A673 (cell line): ENCODE results near the gene CASQ2. TPM values are rescaled to one million over a fixed set of nuclear protein-coding genes. Genes with fewer than 3 reads are reported as not detected.
A peak's percentile ranks its signal among the peaks of the same experiment; 100 is the strongest.

Experiments
- BruUV-seq: library from RNA; stranded (reverse); fragments of 400-500 nt; replicated peaks from 2 replicates; lab custom pipeline; 2021; lab: Mats Ljungman, UMichigan
- CTCF ChIA-PET: fragments of 300-600 bp; sonication (Branson Sonifier 250); formaldehyde crosslinking; loops from one replicate; lab custom pipeline; 2022; ENCODE audit warnings: antibody characterized with exemption; lab: Charles Lee
- POLR2A ChIA-PET: fragments of 300-600 bp; sonication (Branson Sonifier 250); formaldehyde crosslinking; loops from one replicate; lab custom pipeline; 2022; ENCODE audit warnings: antibody characterized with exemption; ENCODE audit not compliant: low non-redundant PET; lab: Charles Lee
- DNase-seq: peaks from one replicate; pipeline ENCODE4 v3.0.0-alpha.2; 2015; ENCODE audit warnings: low spot score
- H3K27ac ChIP-seq: fragments of 200-600 bp; sonication (generic); 2 replicates; pipeline ENCODE4 v1.5.1; 2016; ENCODE audit warnings: mixed run types, low read depth, mild to moderate bottlenecking, mixed read lengths, antibody characterized with exemption, low read length; ENCODE audit not compliant: poor library complexity, severe bottlenecking
- H3K27me3 ChIP-seq: fragments of 200-600 bp; sonication (generic); replicated peaks from 2 replicates; pipeline ENCODE4 v1.6.1; 2017; ENCODE audit warnings: mixed run types, low read depth, mild to moderate bottlenecking, mixed read lengths, antibody characterized with exemption, low read length; ENCODE audit not compliant: insufficient read depth, poor library complexity
- H3K36me3 ChIP-seq: fragments of 200-600 bp; sonication (generic); 2 replicates; pipeline ENCODE4 v1.6.1; 2016; ENCODE audit warnings: mixed run types, mild to moderate bottlenecking, mixed read lengths, antibody characterized with exemption, low read length; ENCODE audit not compliant: insufficient read depth, poor library complexity, severe bottlenecking
- H3K4me1 ChIP-seq: fragments of 200-600 bp; sonication (generic); 2 replicates; pipeline ENCODE4 v1.6.1; 2017; ENCODE audit warnings: mixed run types, mild to moderate bottlenecking, mixed read lengths, antibody characterized with exemption, low read length; ENCODE audit not compliant: insufficient read depth, poor library complexity, severe bottlenecking
- H3K4me3 ChIP-seq: fragments of 200-600 bp; sonication (generic); 2 replicates; pipeline ENCODE4 v1.5.1; 2016; ENCODE audit warnings: low read depth, mixed run types, mild to moderate bottlenecking, mixed read lengths, low read length; ENCODE audit not compliant: poor library complexity, severe bottlenecking
- H3K9me3 ChIP-seq: fragments of 200-600 bp; sonication (generic); 2 replicates; pipeline ENCODE4 v1.6.1; 2016; ENCODE audit warnings: mixed run types, low read depth, mild to moderate bottlenecking, mixed read lengths, antibody characterized with exemption, low read length; ENCODE audit not compliant: poor library complexity, severe bottlenecking
- CTCF ChIP-seq: fragments of 300-800, 200-600 bp; sonication (generic); conservative IDR thresholded peaks from 2 replicates; pipeline ENCODE4 v1.5.1; 2017; ENCODE audit warnings: low read depth, mild to moderate bottlenecking, antibody characterized with exemption, low read length, moderate library complexity, mixed read lengths
- EZH2 ChIP-seq: fragments of 200-600 bp; sonication (generic); IDR thresholded peaks from 2 replicates; pipeline ENCODE4 v1.6.1; 2017; ENCODE audit warnings: borderline replicate concordance, low read depth, mild to moderate bottlenecking, mixed read lengths, antibody characterized with exemption, low read length; ENCODE audit not compliant: poor library complexity, severe bottlenecking
- intact Hi-C: fragments of 100-400 bp; cut with micrococcal nuclease; formaldehyde crosslinking; loops from one replicate; pipeline ENCODE4 v1.10.0; 2022; ENCODE audit not compliant: unreplicated experiment
- total RNA-seq: library from RNA; stranded (reverse); gene quantifications from 2 replicates; pipeline ENCODE4 v1.2.3, GENCODE V29; 2021

The CASQ2 gene
- total RNA-seq, 1 experiment from 2014 or later = 0.52 TPM

DNA sequence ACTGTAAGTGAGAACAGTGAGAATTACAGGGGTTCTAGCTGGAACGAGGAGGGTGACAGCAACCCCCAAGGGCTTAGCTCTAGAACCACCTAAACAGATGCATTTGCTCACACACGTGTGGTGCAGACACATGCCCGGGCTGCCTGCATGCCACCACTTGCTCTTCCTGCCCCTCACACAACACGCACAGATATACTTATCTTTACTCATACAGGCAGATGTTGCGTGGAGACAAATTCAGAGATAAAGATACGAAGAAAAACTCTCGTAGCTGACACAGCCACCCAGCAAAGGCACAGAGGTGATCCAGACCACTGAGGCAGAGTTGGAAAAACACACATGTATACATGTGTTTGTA lies 113.2 kb downstream of the CASQ2 start:
- POLR2A ChIA-PET = no interaction called here
- TF ChIP-seq CTCF (no peak), EZH2 (no peak)
- intact Hi-C loops = no loop called here
- Histone ChIP-seq H3K36me3 (peaks cover 13% of the 10 kb centered on the region), H3K4me1 (peaks cover 10% of the 10 kb centered on the region), H3K4me3 (no peak overlapping the region), H3K27me3 (no peaks in the 10 kb centered on the region), H3K9me3 (no peaks in the 10 kb centered on the region), H3K27ac (peak overlapping the region; percentile 47)
- no TSS peak for BruUV-seq
- CTCF ChIA-PET = interaction anchor here (1.5 kb wide), 1 partner anchor 51 kb away, joined by 3 read pairs; no protein-coding TSS in a partner anchor
- DNase-seq = no peak

- BruUV-seq = no TSS peak
- intact Hi-C loops = no loop called here
- Histone ChIP-seq H3K4me3 (no peak overlapping the region), H3K9me3 (no peaks in the 10 kb centered on the region), H3K27me3 (no peaks in the 10 kb centered on the region), H3K36me3 (peaks cover 13% of the 10 kb centered on the region), H3K27ac (peak overlapping the region; percentile 47), H3K4me1 (peaks cover 15% of the 10 kb centered on the region)
- ChIA-PET CTCF (no interaction called here), POLR2A (no interaction called here)
- no peak for DNase-seq
- no peak for TF ChIP-seq CTCF
- TF ChIP-seq EZH2 = no peak
Observed at GRCh38 chr1:115654663-115655305, 113.7 kb downstream of the CASQ2 start.

- Histone ChIP-seq H3K27me3 (no peaks in the 10 kb centered on the region), H3K9me3 (no peaks in the 10 kb centered on the region), H3K4me1 (peaks cover 21% of the 10 kb centered on the region), H3K4me3 (no peak overlapping the region), H3K27ac (no peak overlapping the region), H3K36me3 (peaks cover 13% of the 10 kb centered on the region)
- intact Hi-C loops = no loop called here
- CTCF ChIA-PET = no interaction called here
- POLR2A ChIA-PET = no interaction called here
- TF ChIP-seq CTCF (no peak), EZH2 (no peak)
- no TSS peak for BruUV-seq
- DNase-seq = no peak
Observed at GRCh38 chr1:115654125-115654524, 114.4 kb downstream of the CASQ2 start.
